ENCODE measurements around the gene PRRX2.

DNA sequence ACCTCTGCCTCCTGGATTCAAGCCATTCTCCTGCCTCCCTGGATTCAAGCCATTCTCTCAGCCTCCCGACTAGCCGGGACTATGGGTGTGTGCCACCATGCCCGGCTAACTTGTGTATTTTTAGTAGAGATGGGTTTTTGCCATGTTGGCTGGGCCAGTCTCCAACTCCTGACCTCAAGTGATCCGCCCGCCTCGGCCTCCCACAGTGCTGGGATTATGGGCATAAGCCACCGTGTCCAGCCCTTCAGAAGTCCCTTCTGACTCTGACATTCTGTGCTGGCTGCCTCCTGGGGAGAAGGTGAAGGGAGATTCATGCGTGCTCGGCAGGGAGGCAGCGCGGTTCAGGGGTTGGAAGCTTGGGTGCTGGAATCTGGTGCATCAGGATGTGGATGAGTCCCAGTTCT lies 28.8 kb downstream of the PRRX2 start:
- TF ChIP-seq, protein P1, sequence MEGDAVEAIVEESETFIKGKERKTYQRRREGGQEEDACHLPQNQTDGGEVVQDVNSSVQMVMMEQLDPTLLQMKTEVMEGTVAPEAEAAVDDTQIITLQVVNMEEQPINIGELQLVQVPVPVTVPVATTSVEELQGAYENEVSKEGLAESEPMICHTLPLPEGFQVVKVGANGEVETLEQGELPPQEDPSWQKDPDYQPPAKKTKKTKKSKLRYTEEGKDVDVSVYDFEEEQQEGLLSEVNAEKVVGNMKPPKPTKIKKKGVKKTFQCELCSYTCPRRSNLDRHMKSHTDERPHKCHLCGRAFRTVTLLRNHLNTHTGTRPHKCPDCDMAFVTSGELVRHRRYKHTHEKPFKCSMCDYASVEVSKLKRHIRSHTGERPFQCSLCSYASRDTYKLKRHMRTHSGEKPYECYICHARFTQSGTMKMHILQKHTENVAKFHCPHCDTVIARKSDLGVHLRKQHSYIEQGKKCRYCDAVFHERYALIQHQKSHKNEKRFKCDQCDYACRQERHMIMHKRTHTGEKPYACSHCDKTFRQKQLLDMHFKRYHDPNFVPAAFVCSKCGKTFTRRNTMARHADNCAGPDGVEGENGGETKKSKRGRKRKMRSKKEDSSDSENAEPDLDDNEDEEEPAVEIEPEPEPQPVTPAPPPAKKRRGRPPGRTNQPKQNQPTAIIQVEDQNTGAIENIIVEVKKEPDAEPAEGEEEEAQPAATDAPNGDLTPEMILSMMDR (IDR thresholded peaks at IDR 0.05), result no peak
- no peak for TF ChIP-seq EP300 (IDR thresholded peaks at IDR 0.05)

Data from sigmoid colon (tissue), 4 donors.